Measurements from ENCODE around the gene RPL22L1. TPM values are rescaled to one million over a fixed set of nuclear protein-coding genes. Genes with fewer than 3 reads are reported as not detected.

RPL22L1 gene
- 10 to 100 TPM in 7 of 10 donors, 1 to 10 TPM in 3; 8.9 to 32.3 (median 11.8) TPM for total RNA-seq
- polyA plus RNA-seq = 10 to 100 TPM; 82.5 to 96.2 TPM
- long read RNA-seq, donor 1, partial matches to known transcripts = 0 of 2 reads
- long read RNA-seq, donor 1, other reads (novel, unspliced or antisense) = 2 of 2 reads
- long read RNA-seq, donor 2, partial matches to known transcripts = 0 of 10 reads
- long read RNA-seq, donor 2, other reads (novel, unspliced or antisense) = 5 of 10 reads
- long read RNA-seq, donor 3, partial matches to known transcripts = 0 of 2 reads
- long read RNA-seq, donor 3, other reads (novel, unspliced or antisense) = 1 of 2 reads

DNA sequence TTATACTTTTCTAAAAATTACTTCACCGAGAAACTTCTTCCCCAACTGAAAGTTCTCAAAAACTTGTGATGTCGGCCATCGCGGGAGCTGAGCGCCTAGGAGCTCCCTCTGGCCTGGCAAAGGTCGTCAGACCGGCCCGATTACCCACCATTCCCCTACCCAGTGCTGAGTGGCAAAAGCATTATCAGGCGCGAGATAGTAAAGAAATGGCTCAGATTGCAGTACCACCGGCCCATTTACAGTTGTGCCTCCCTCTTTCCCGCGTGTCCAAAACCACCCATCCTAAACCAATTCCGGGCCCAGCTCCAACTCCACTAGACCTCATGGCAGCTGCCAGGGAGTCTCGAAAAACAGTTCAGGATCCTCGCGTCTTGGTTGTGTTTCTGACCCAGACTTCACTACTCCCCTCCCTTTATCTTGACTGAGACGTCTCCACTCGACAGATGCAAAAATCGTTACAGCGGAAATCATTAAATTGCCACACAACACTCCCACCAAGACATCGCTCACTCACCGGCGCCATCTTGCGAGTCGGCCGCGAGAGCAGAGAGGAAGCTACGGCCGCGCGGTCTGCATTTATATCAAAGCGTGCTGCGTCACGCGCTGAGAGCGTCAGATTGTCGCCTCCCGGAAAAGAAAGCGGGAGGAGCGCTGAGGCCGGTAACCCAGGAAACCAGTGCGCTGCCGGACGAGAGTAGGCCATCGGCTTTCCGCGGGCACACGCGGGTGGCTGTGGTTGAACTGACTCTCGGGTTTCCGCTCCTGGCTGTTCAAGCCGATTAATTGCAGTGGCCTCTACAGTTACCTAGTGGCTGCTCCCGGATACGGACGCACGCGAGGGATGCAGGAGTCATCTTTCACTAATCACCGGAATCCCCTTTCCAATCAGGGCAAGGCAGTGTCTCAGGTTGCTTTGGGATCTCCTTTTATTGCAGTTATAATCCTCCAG lies at the start of gene RPL22L1:
RPL22L1 (minus strand) TSS at position 551 of the 949 bp plus-strand sequence; CDS start at position 523, 28 bp downstream.
- Histone ChIP-seq H3K27ac (peak within 1 kb of the TSS in 9 of 10 donors; percentile 64 to 90 (median 81)), H3K27me3 (no peaks in the 10 kb centered on the region)
- peak in 4 of 9 donors; percentile 5 to 48 (median 17) for TF ChIP-seq CTCF (IDR thresholded peaks at IDR 0.05)

GRCh38 chr3:170918715-170919114 lies 48.7 kb upstream of the RPL22L1 start:
- no peak for DNase-seq
- WGBS, 2 donors = 72 to 73% methylated on average over 4 of the region's 4 CpGs
- Histone ChIP-seq H3K36me3 (no peaks in the 10 kb centered on the region), H3K27me3 (no peaks in the 10 kb centered on the region), H3K4me1 (no peaks in the 10 kb centered on the region), H3K9me3 (peaks cover 0 to 47% (median 5%) of the 10 kb centered on the region in 11 donors), H3K27ac (no peak overlapping the region), H3K4me3 (no peak overlapping the region)
- TF ChIP-seq CTCF (IDR thresholded peaks at IDR 0.05) = no peak
- no peak for ATAC-seq
- intact Hi-C loops (cut with DNase I) = no loop called here

More for the DNA sequence above, at the start of gene RPL22L1:
- H3K9me3 ChIP-seq = peaks cover 0 to 7% (median 2%) of the 10 kb centered on the region in 11 donors
- H3K4me3 ChIP-seq = peak within 1 kb of the TSS; percentile 48 to 83 (median 70)
- DNase-seq (peak; percentile 92 to 93), ATAC-seq (peak; percentile 97 to 100 (median 99))
- intact Hi-C loops (cut with DNase I) = loop anchor here in 2 of 10 donors (2.0 to 5.0 kb wide), 2 partner anchors 37 to 39 kb away; partner anchors contain the start of gene EIF5A2 (in 2 of the 2)
- H3K4me1 ChIP-seq = peaks cover 0 to 38% (median 23%) of the 10 kb centered on the region in 9 donors
- WGBS, 2 donors = 0% methylated on average over 59 of the region's 59 CpGs
- H3K36me3 ChIP-seq = peaks cover 0 to 35% (median 28%) of the 10 kb centered on the region in 9 donors

DNA sequence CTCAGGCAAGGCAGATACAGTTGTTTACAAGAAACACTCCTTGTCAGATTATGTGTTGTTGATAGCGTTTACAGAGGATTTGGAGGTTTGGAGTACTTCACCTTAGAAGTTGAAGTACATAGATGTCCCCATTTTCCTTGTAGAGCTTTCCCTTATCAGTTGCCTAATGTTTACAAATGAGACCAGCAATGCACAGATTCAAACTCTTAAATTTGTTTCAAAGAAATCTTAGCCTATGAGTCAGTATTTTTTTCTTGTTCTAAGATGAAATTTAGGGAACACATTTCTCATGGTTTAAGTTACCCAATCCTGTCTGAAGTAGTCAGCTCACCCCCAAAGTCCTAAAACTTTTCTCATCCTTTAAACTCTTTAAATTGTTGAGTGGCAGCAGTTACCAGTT lies 44.7 kb upstream of the RPL22L1 start:
- H3K4me1 ChIP-seq = no peaks in the 10 kb centered on the region
- ATAC-seq (no peak), DNase-seq (no peak)
- H3K4me3 ChIP-seq = no peak overlapping the region
- TF ChIP-seq CTCF (IDR thresholded peaks at IDR 0.05) = no peak
- no peaks in the 10 kb centered on the region for H3K27me3 ChIP-seq
- intact Hi-C loops (cut with DNase I) = no loop called here
- H3K9me3 ChIP-seq = peaks cover 0 to 55% (median 17%) of the 10 kb centered on the region in 11 donors
- peak overlapping the region in 1 of 10 donors; percentile 32 for H3K27ac ChIP-seq
- H3K36me3 ChIP-seq = no peaks in the 10 kb centered on the region
- WGBS, 2 donors = 26% methylated on average over 1 of the region's 1 CpG

DNA sequence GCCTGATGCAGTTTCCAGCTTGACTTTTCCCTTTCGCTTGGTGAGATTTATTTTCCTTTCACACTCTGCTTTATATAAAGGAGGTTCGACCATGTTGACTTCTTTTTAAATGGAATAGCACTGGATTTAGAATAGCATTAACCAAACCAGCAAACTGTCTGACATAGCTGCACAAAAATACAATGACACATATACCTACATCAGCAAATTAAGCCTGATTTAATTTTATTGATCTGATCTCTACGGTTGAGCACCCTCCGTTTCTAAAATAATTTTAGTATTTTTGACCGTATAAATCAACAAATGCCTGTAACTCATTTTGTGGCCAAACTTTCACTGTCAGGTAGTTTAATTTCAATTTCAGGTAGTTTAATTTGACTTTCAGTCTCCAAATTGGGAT lies 44.2 kb upstream of the RPL22L1 start:
- Histone ChIP-seq H3K27ac (peak overlapping the region in 1 of 10 donors; percentile 32), H3K27me3 (no peaks in the 10 kb centered on the region), H3K4me1 (no peaks in the 10 kb centered on the region), H3K9me3 (peaks cover 0 to 60% (median 19%) of the 10 kb centered on the region in 11 donors), H3K36me3 (no peaks in the 10 kb centered on the region), H3K4me3 (no peak overlapping the region)
- intact Hi-C loops (cut with DNase I) = no loop called here
- no peak for TF ChIP-seq CTCF (IDR thresholded peaks at IDR 0.05)
- no peak for DNase-seq
- ATAC-seq = no peak
- WGBS, 2 donors = 89 to 94% methylated on average over 5 of the region's 5 CpGs
